Measurements from ENCODE around the gene RAN.
"Not testable (repeated sequence)": the region's sequence is repeated elsewhere in the genome, so short reads cannot be mapped to it uniquely, and the experiment has no call there.

Gene RAN

GRCh38 chr12:130873106-130873795 lies 1.4 kb downstream of the RAN start:
- peak; percentile 13 for DNase-seq (ENCODE audit: low read depth)
- H3K36me3 ChIP-seq (ENCODE audit: control insufficient read depth, insufficient read depth, low read length, severe bottlenecking): peaks cover 49% of the 10 kb centered on the region
- peaks cover 23% of the 10 kb centered on the region for H3K4me1 ChIP-seq (ENCODE audit: control insufficient read depth, insufficient read depth, low read length)
- H3K9ac ChIP-seq (ENCODE audit: low read length): peak overlapping the region; percentile 95
- H3K9me3 ChIP-seq (ENCODE audit: control insufficient read depth, low read length): no peaks in the 10 kb centered on the region
- no peaks in the 10 kb centered on the region for H3K27me3 ChIP-seq (replicated peaks; ENCODE audit: control insufficient read depth, insufficient read depth, low read length)
- peak overlapping the region; percentile 96 for H3K4me3 ChIP-seq (ENCODE audit: low read length)

GRCh38 chr12:130873825-130874224 lies 2.0 kb downstream of the RAN start:
- H3K4me3 ChIP-seq (ENCODE audit: low read length): peak overlapping the region; percentile 96
- H3K4me1 ChIP-seq (ENCODE audit: control insufficient read depth, insufficient read depth, low read length): peaks cover 23% of the 10 kb centered on the region
- H3K36me3 ChIP-seq (ENCODE audit: control insufficient read depth, insufficient read depth, low read length, severe bottlenecking): peaks cover 49% of the 10 kb centered on the region
- H3K9me3 ChIP-seq (ENCODE audit: control insufficient read depth, low read length): no peaks in the 10 kb centered on the region
- DNase-seq (ENCODE audit: low read depth): no peak
- peak overlapping the region; percentile 95 for H3K9ac ChIP-seq (ENCODE audit: low read length)
- no peaks in the 10 kb centered on the region for H3K27me3 ChIP-seq (replicated peaks; ENCODE audit: control insufficient read depth, insufficient read depth, low read length)

GRCh38 chr12:130874696-130875095 lies 2.8 kb downstream of the RAN start:
- peaks cover 49% of the 10 kb centered on the region for H3K36me3 ChIP-seq (ENCODE audit: control insufficient read depth, insufficient read depth, low read length, severe bottlenecking)
- H3K9me3 ChIP-seq (ENCODE audit: control insufficient read depth, low read length): no peaks in the 10 kb centered on the region
- no peak overlapping the region for H3K9ac ChIP-seq (ENCODE audit: low read length)
- H3K4me3 ChIP-seq (ENCODE audit: low read length): no peak overlapping the region
- DNase-seq (ENCODE audit: low read depth): no peak
- peaks cover 23% of the 10 kb centered on the region for H3K4me1 ChIP-seq (ENCODE audit: control insufficient read depth, insufficient read depth, low read length)
- H3K27me3 ChIP-seq (replicated peaks; ENCODE audit: control insufficient read depth, insufficient read depth, low read length): no peaks in the 10 kb centered on the region

- Histone ChIP-seq H3K9ac (ENCODE audit: low read length) (no peak overlapping the region), H3K9me3 (ENCODE audit: control insufficient read depth, low read length) (no peaks in the 10 kb centered on the region), H3K36me3 (ENCODE audit: control insufficient read depth, insufficient read depth, low read length, severe bottlenecking) (peaks cover 49% of the 10 kb centered on the region), H3K27me3 (replicated peaks; ENCODE audit: control insufficient read depth, insufficient read depth, low read length) (no peaks in the 10 kb centered on the region), H3K4me1 (ENCODE audit: control insufficient read depth, insufficient read depth, low read length) (peaks cover 25% of the 10 kb centered on the region), H3K4me3 (ENCODE audit: low read length) (no peak overlapping the region)
- DNase-seq (ENCODE audit: low read depth): no peak
These were observed 3.3 kb downstream of the RAN start for GRCh38 chr12:130875193-130875592.

- H3K27me3 ChIP-seq (replicated peaks; ENCODE audit: control insufficient read depth, insufficient read depth, low read length); H3K4me3 ChIP-seq (ENCODE audit: low read length); H3K9me3 ChIP-seq (ENCODE audit: control insufficient read depth, low read length); DNase-seq (ENCODE audit: low read depth); H3K9ac ChIP-seq (ENCODE audit: low read length): not testable (repeated sequence)
- Histone ChIP-seq H3K4me1 (ENCODE audit: control insufficient read depth, insufficient read depth, low read length) (peaks cover 24% of the 10 kb centered on the region), H3K36me3 (ENCODE audit: control insufficient read depth, insufficient read depth, low read length, severe bottlenecking) (peaks cover 49% of the 10 kb centered on the region)
These were observed 3.8 kb downstream of the RAN start for GRCh38 chr12:130875708-130876107.

GRCh38 chr12:130876297-130876696 lies 4.4 kb downstream of the RAN start:
- no peak overlapping the region for H3K9ac ChIP-seq (ENCODE audit: low read length)
- H3K27me3 ChIP-seq (replicated peaks; ENCODE audit: control insufficient read depth, insufficient read depth, low read length): no peaks in the 10 kb centered on the region
- H3K36me3 ChIP-seq (ENCODE audit: control insufficient read depth, insufficient read depth, low read length, severe bottlenecking): peaks cover 49% of the 10 kb centered on the region
- H3K4me1 ChIP-seq (ENCODE audit: control insufficient read depth, insufficient read depth, low read length): peaks cover 24% of the 10 kb centered on the region
- no peaks in the 10 kb centered on the region for H3K9me3 ChIP-seq (ENCODE audit: control insufficient read depth, low read length)
- no peak for DNase-seq (ENCODE audit: low read depth)
- H3K4me3 ChIP-seq (ENCODE audit: low read length): no peak overlapping the region

GRCh38 chr12:130876758-130877157 lies 4.9 kb downstream of the RAN start:
- H3K36me3 ChIP-seq (ENCODE audit: control insufficient read depth, insufficient read depth, low read length, severe bottlenecking): peaks cover 49% of the 10 kb centered on the region
- H3K4me1 ChIP-seq (ENCODE audit: control insufficient read depth, insufficient read depth, low read length): peaks cover 24% of the 10 kb centered on the region
- no peaks in the 10 kb centered on the region for H3K27me3 ChIP-seq (replicated peaks; ENCODE audit: control insufficient read depth, insufficient read depth, low read length)
- H3K4me3 ChIP-seq (ENCODE audit: low read length): no peak overlapping the region
- no peak for DNase-seq (ENCODE audit: low read depth)
- H3K9me3 ChIP-seq (ENCODE audit: control insufficient read depth, low read length): no peaks in the 10 kb centered on the region
- no peak overlapping the region for H3K9ac ChIP-seq (ENCODE audit: low read length)

- no peak for DNase-seq (ENCODE audit: low read depth)
- no peaks in the 10 kb centered on the region for H3K27me3 ChIP-seq (replicated peaks; ENCODE audit: control insufficient read depth, insufficient read depth, low read length)
- no peak overlapping the region for H3K9ac ChIP-seq (ENCODE audit: low read length)
- H3K4me3 ChIP-seq (ENCODE audit: low read length): no peak overlapping the region
- peaks cover 24% of the 10 kb centered on the region for H3K4me1 ChIP-seq (ENCODE audit: control insufficient read depth, insufficient read depth, low read length)
- H3K36me3 ChIP-seq (ENCODE audit: control insufficient read depth, insufficient read depth, low read length, severe bottlenecking): peaks cover 49% of the 10 kb centered on the region
- no peaks in the 10 kb centered on the region for H3K9me3 ChIP-seq (ENCODE audit: control insufficient read depth, low read length)
These were observed 5.5 kb downstream of the RAN start for GRCh38 chr12:130877333-130877732.

GRCh38 chr12:130878193-130879185 lies 6.6 kb downstream of the RAN start:
- no peaks in the 10 kb centered on the region for H3K27me3 ChIP-seq (replicated peaks; ENCODE audit: control insufficient read depth, insufficient read depth, low read length)
- H3K36me3 ChIP-seq (ENCODE audit: control insufficient read depth, insufficient read depth, low read length, severe bottlenecking): peaks cover 42% of the 10 kb centered on the region
- H3K9me3 ChIP-seq (ENCODE audit: control insufficient read depth, low read length): no peaks in the 10 kb centered on the region
- H3K9ac ChIP-seq (ENCODE audit: low read length): no peak overlapping the region
- H3K4me3 ChIP-seq (ENCODE audit: low read length): no peak overlapping the region
- H3K4me1 ChIP-seq (ENCODE audit: control insufficient read depth, insufficient read depth, low read length): peaks cover 16% of the 10 kb centered on the region
- DNase-seq (ENCODE audit: low read depth): no peak

GRCh38 chr12:130879212-130879686 lies 7.4 kb downstream of the RAN start:
- Histone ChIP-seq H3K36me3 (ENCODE audit: control insufficient read depth, insufficient read depth, low read length, severe bottlenecking) (peaks cover 34% of the 10 kb centered on the region), H3K9ac (ENCODE audit: low read length) (no peak overlapping the region), H3K27me3 (replicated peaks; ENCODE audit: control insufficient read depth, insufficient read depth, low read length) (no peaks in the 10 kb centered on the region), H3K9me3 (ENCODE audit: control insufficient read depth, low read length) (no peaks in the 10 kb centered on the region), H3K4me1 (ENCODE audit: control insufficient read depth, insufficient read depth, low read length) (peaks cover 9% of the 10 kb centered on the region), H3K4me3 (ENCODE audit: low read length) (no peak overlapping the region)
- no peak for DNase-seq (ENCODE audit: low read depth)

GRCh38 chr12:130879781-130880389 lies 8.0 kb downstream of the RAN start:
- Histone ChIP-seq H3K4me3 (ENCODE audit: low read length) (peak overlapping the region; percentile 79), H3K9ac (ENCODE audit: low read length) (peak overlapping the region; percentile 60), H3K4me1 (ENCODE audit: control insufficient read depth, insufficient read depth, low read length) (peaks cover 6% of the 10 kb centered on the region), H3K9me3 (ENCODE audit: control insufficient read depth, low read length) (no peaks in the 10 kb centered on the region), H3K27me3 (replicated peaks; ENCODE audit: control insufficient read depth, insufficient read depth, low read length) (no peaks in the 10 kb centered on the region), H3K36me3 (ENCODE audit: control insufficient read depth, insufficient read depth, low read length, severe bottlenecking) (peaks cover 28% of the 10 kb centered on the region)
- DNase-seq (ENCODE audit: low read depth): no peak

All from adipocyte (in vitro differentiated cells).